Left renal cortex interstitium (tissue), 4 donors: Measurements from ENCODE around the gene CCDC85B. TPM values are rescaled to one million over a fixed set of nuclear protein-coding genes. Genes with fewer than 3 reads are reported as not detected.

Source experiments
- DNase-seq, 4 donors: peaks; one replicate each; pipeline ENCODE4 v3.0.0-alpha.2; 2013; ENCODE audit warnings: low read depth in 4 of 4, low spot score in 2 of 4, missing footprints in 1 of 4
- polyA plus RNA-seq, 4 donors: library from polyadenylated mRNA; unstranded; fragments of 120-200 nt; gene quantifications; one replicate each; pipeline ENCODE4 v1.2.1, GENCODE V29; 2013; ENCODE audit not compliant: insufficient read length in 4 of 4

CCDC85B gene
- polyA plus RNA-seq, 4 donors: 7.6 to 19.9 (median 11.7) TPM

- no peak for DNase-seq
Measured at GRCh38 chr11:65925397-65925796, 34.9 kb downstream of the CCDC85B start.

DNA sequence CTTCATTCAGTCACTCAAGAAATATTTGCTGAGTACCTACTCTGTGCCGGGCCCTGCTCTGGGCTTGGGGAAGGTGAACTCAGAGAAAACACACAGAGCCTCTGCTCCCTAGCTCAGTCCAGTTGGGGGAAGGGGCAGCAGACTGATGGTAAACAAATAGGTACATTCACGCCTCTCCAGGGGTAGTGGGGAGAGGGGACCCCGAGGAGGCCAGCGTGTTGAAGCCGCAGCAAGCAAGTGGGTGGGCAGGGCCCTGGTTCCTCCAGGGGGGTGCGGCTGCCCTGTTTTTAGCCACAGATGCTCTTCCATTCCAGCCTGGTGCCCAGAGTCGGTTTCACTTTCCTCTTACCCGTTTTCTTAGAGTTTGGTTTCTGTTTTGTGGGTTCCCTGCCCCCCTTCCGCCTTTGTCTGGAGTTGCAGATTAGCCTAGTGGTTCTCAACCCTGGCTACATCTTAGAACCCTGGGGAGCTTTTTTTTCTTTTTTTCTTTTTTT, 37.5 kb downstream of the CCDC85B start:
- no peak for DNase-seq

- no peak for DNase-seq
Measured at GRCh38 chr11:65928667-65929066, 38.2 kb downstream of the CCDC85B start.

GRCh38 chr11:65931773-65932557, 41.5 kb downstream of the CCDC85B start:
- DNase-seq: no peak

DNA sequence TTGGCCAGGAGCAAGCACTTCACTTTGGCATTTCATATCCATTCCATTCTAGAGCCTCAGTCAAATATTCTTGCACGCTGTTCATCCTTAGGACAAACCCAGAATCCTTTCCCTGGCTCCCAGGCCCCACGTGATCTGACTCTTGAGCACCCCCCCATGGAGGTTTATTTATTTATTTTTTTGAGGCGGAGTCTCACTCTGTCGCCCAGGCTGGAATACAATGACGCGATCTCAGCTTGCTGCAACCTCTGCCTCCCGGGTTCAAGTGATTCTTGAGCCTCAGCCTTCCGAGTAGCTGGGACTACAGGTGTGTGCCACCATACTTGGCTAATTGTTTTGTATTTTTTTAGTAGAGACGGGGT, 42.1 kb downstream of the CCDC85B start:
- DNase-seq: no peak

GRCh38 chr11:65934014-65934413, 43.5 kb downstream of the CCDC85B start:
- DNase-seq: no peak

DNA sequence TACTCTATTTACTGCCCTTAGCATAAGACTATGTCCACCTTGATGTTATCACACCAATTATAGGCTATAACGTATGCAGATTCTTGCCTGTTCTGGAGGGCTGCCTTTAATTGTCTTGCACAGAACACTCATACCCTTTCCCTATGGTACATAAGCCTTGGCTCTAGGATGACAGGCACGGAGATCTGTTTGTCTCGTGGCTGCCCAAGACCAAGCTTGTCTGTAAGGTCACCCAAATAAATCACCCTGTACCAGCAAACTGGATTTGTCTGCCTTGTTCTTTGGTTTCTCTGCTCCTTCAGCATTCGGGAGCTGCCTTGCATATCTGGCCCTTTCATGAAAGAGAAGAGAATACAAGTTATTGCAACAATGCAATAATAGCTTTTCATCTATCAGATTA, 47.3 kb downstream of the CCDC85B start:
- DNase-seq: no peak

Other genes with a start within 250 kb of the CCDC85B start
- gene RELA, start 227.8 kb upstream of the CCDC85B start, polyA plus RNA-seq: 10 to 100 TPM; 45.0 to 63.4 (median 56.9) TPM
- gene KAT5, start 178.4 kb upstream of the CCDC85B start, polyA plus RNA-seq: 10 to 100 TPM; 68.5 to 80.9 (median 80.1) TPM
- 10 to 100 TPM; 31.9 to 62.5 (median 53.3) TPM for gene RNASEH2C, start 169.9 kb upstream of the CCDC85B start, polyA plus RNA-seq
- gene AP5B1, start 109.7 kb upstream of the CCDC85B start, polyA plus RNA-seq: 10 to 100 TPM in 1 of 4 donors, 1 to 10 TPM in 3; 6.0 to 11.8 (median 8.5) TPM
- 10 to 100 TPM in 3 of 4 donors, 1 to 10 TPM in 1; 9.2 to 16.6 (median 13.4) TPM for gene OVOL1, start 103.6 kb upstream of the CCDC85B start, polyA plus RNA-seq
- 1 to 10 TPM; 1.4 to 4.9 (median 2.5) TPM for gene SNX32, start 56.7 kb upstream of the CCDC85B start, polyA plus RNA-seq
- 100 to 1,000 TPM; 733 to 901 (median 785) TPM for gene CFL1, start 32.5 kb upstream of the CCDC85B start, polyA plus RNA-seq
- 10 to 100 TPM; 41.7 to 67.3 (median 55.7) TPM for gene MUS81, start 30.2 kb upstream of the CCDC85B start, polyA plus RNA-seq
- 100 to 1,000 TPM in 3 of 4 donors, 10 to 100 TPM in 1; 96.5 to 170 (median 123) TPM for gene EFEMP2, start 17.9 kb upstream of the CCDC85B start, polyA plus RNA-seq
- 1 to 10 TPM in 3 of 4 donors, under 1 TPM in 1; 0.77 to 1.6 (median 1.3) TPM for gene CTSW, start 10.8 kb upstream of the CCDC85B start, polyA plus RNA-seq
- gene FIBP, start 2.2 kb upstream of the CCDC85B start, polyA plus RNA-seq: 100 to 1,000 TPM in 1 of 4 donors, 10 to 100 TPM in 3; 91.1 to 106 (median 96.7) TPM
- gene FOSL1, start 9.7 kb downstream of the CCDC85B start, polyA plus RNA-seq: under 1 TPM; 0.11 to 0.30 (median 0.18) TPM
- 10 to 100 TPM; 31.8 to 49.9 (median 41.7) TPM for gene C11orf68, start 28.4 kb downstream of the CCDC85B start, polyA plus RNA-seq
- 100 to 1,000 TPM in 2 of 4 donors, 10 to 100 TPM in 2; 73.3 to 131 (median 95.7) TPM for gene DRAP1, start 28.8 kb downstream of the CCDC85B start, polyA plus RNA-seq
- under 1 TPM in 1 of 4 donors, not detected in 3; 0.52 TPM for gene TSGA10IP, start 54.8 kb downstream of the CCDC85B start, polyA plus RNA-seq
- 10 to 100 TPM; 45.3 to 57.6 (median 52.4) TPM for gene SART1, start 71.1 kb downstream of the CCDC85B start, polyA plus RNA-seq
- gene EIF1AD, start 111.5 kb downstream of the CCDC85B start, polyA plus RNA-seq: 10 to 100 TPM; 25.3 to 32.7 (median 28.4) TPM
- gene BANF1, start 111.8 kb downstream of the CCDC85B start, polyA plus RNA-seq: 100 to 1,000 TPM; 218 to 315 (median 264) TPM
- not detected for gene CST6, start 121.3 kb downstream of the CCDC85B start, polyA plus RNA-seq
- not detected for gene CATSPER1, start 135.8 kb downstream of the CCDC85B start, polyA plus RNA-seq
- gene GAL3ST3, start 158.5 kb downstream of the CCDC85B start, polyA plus RNA-seq: 1 to 10 TPM; 3.7 to 8.6 (median 5.9) TPM
- gene SF3B2, start 161.7 kb downstream of the CCDC85B start, polyA plus RNA-seq: 100 to 1,000 TPM; 221 to 254 (median 237) TPM
- gene PACS1, start 179.6 kb downstream of the CCDC85B start, polyA plus RNA-seq: 10 to 100 TPM; 38.5 to 57.0 (median 50.4) TPM